Osteocyte (in vitro differentiated cells): Measurements from ENCODE around the gene CACNA1C. TPM values are rescaled to one million over a fixed set of nuclear protein-coding genes. Genes with fewer than 3 reads are reported as not detected.

Experiments used
- DNase-seq: peaks from one replicate; pipeline ENCODE4 v3.0.0; 2021; ENCODE audit warnings: mixed read lengths; ENCODE audit not compliant: unreplicated experiment; ENCODE audit errors: extremely low spot score
- H3K27ac Mint-ChIP-seq: one replicate; pipeline ENCODE4 v1.8.0; 2021; ENCODE audit warnings: mild to moderate bottlenecking, mixed read lengths; ENCODE audit not compliant: unreplicated experiment
- H3K27me3 Mint-ChIP-seq: one replicate; pipeline ENCODE4 v1.8.0; 2021; ENCODE audit warnings: mixed read lengths; ENCODE audit not compliant: unreplicated experiment
- H3K36me3 Mint-ChIP-seq: one replicate; pipeline ENCODE4 v1.8.0; 2021; ENCODE audit warnings: mixed read lengths; ENCODE audit not compliant: unreplicated experiment
- H3K4me1 Mint-ChIP-seq: one replicate; pipeline ENCODE4 v1.8.0; 2021; ENCODE audit warnings: mixed read lengths; ENCODE audit not compliant: unreplicated experiment
- H3K4me3 Mint-ChIP-seq: one replicate; pipeline ENCODE4 v1.8.0; 2021; ENCODE audit warnings: mild to moderate bottlenecking, moderate library complexity, mixed read lengths; ENCODE audit not compliant: unreplicated experiment
- H3K9me3 Mint-ChIP-seq: one replicate; pipeline ENCODE4 v1.8.0; 2021; ENCODE audit warnings: mixed read lengths; ENCODE audit not compliant: unreplicated experiment
- total RNA-seq: library from RNA; stranded (reverse); gene quantifications from 2 replicates; pipeline ENCODE4 v1.2.1, GENCODE V29; 2021
- TF ChIP-seq, protein P1 (sequence below): fragments of 200-600 bp; sonication (generic); IDR thresholded peaks from 2 replicates; pipeline ENCODE4 v1.5.0; 2021; ENCODE audit warnings: antibody characterized with exemption, mild to moderate bottlenecking, moderate library complexity

CACNA1C gene
- total RNA-seq, 1 donor from 2014 or later, result 67.4 TPM

DNA sequence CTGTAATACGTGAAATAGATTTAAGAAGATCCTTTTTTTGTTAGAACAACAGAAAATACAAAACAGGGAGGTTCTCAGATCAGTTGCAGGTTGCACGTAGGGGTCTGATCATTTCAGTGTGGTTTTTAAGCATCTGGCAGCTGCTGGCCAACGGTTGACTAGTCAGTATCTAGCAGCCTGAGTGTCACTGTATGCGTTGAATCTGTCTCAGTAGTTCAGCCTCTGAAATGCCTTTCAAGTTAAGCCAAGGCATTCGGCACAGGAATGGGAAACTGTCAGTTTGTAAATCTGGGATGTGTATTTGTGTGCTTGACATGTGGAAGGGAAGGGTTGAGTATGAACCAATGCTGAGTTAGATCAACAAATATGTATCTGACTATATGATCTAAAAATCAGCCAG is 165.9 kb downstream of the CACNA1C start:
- H3K36me3 Mint-ChIP-seq, result peaks cover 35% of the 10 kb centered on the region
- TF ChIP-seq, protein P1, sequence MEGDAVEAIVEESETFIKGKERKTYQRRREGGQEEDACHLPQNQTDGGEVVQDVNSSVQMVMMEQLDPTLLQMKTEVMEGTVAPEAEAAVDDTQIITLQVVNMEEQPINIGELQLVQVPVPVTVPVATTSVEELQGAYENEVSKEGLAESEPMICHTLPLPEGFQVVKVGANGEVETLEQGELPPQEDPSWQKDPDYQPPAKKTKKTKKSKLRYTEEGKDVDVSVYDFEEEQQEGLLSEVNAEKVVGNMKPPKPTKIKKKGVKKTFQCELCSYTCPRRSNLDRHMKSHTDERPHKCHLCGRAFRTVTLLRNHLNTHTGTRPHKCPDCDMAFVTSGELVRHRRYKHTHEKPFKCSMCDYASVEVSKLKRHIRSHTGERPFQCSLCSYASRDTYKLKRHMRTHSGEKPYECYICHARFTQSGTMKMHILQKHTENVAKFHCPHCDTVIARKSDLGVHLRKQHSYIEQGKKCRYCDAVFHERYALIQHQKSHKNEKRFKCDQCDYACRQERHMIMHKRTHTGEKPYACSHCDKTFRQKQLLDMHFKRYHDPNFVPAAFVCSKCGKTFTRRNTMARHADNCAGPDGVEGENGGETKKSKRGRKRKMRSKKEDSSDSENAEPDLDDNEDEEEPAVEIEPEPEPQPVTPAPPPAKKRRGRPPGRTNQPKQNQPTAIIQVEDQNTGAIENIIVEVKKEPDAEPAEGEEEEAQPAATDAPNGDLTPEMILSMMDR, result no peak
- H3K4me1 Mint-ChIP-seq, result peaks cover 2% of the 10 kb centered on the region
- DNase-seq, result no peak
- H3K4me3 Mint-ChIP-seq, result no peak overlapping the region
- no peaks in the 10 kb centered on the region for H3K9me3 Mint-ChIP-seq
- no peak overlapping the region for H3K27ac Mint-ChIP-seq
- no peaks in the 10 kb centered on the region for H3K27me3 Mint-ChIP-seq

GRCh38 chr12:2221030-2221621 is 168.3 kb downstream of the CACNA1C start:
- H3K9me3 Mint-ChIP-seq, result no peaks in the 10 kb centered on the region
- peak overlapping the region; percentile 27 for H3K27ac Mint-ChIP-seq
- H3K4me3 Mint-ChIP-seq, result no peak overlapping the region
- H3K4me1 Mint-ChIP-seq, result no peaks in the 10 kb centered on the region
- TF ChIP-seq, protein P1, result no peak
- no peak for DNase-seq
- H3K36me3 Mint-ChIP-seq, result peaks cover 22% of the 10 kb centered on the region
- H3K27me3 Mint-ChIP-seq, result no peaks in the 10 kb centered on the region

DNA sequence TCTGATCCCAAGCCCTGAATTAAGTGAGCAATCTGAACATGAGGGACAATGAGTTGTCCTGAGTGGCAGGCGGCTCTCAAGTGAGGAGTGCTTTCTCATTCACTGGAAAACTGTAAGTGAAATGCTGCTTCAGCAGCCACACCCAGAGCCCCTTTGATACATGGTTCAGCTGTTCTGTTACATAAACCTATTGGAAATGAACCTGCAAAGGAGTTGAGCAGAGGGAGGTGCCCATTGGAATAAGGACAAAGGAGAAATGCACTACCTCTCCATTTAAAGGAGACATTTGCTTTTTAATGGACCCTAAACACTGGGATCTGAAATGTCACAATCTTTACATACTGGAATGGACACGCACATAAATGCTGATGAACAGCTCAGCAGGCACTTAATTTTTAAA is 169.9 kb downstream of the CACNA1C start:
- Mint-ChIP-seq H3K4me3 (no peak overlapping the region), H3K9me3 (no peaks in the 10 kb centered on the region), H3K27me3 (no peaks in the 10 kb centered on the region), H3K36me3 (peaks cover 20% of the 10 kb centered on the region), H3K4me1 (no peaks in the 10 kb centered on the region), H3K27ac (no peak overlapping the region)
- no peak for DNase-seq
- TF ChIP-seq, protein P1, result no peak

- Mint-ChIP-seq H3K36me3 (peaks cover 16% of the 10 kb centered on the region), H3K4me3 (no peak overlapping the region), H3K27me3 (no peaks in the 10 kb centered on the region), H3K9me3 (no peaks in the 10 kb centered on the region), H3K4me1 (peaks cover 6% of the 10 kb centered on the region), H3K27ac (no peak overlapping the region)
- TF ChIP-seq, protein P1, result no peak
- no peak for DNase-seq
Measured at GRCh38 chr12:2224961-2225360, 172.2 kb downstream of the CACNA1C start.

DNA sequence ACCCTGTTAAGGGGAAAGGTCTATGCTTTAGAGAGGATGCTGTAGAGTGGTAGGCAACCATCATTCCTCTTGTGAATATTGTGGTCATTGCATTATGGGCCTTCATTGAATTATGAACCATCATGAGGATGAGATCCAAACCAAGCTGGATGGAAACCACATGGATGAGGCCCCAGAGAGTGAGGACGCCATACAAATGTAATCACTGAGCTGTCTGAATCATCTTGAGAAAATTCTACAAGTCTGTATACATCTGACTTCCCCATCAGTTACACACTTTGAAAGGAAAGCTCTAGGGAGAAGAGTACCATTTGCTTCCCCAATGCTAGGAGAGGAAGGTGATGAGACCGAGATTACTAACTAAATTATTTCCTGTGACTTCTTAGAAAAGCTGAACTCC is 172.9 kb downstream of the CACNA1C start:
- H3K27ac Mint-ChIP-seq, result no peak overlapping the region

More for the DNA sequence above, 172.9 kb downstream of the CACNA1C start:
- H3K9me3 Mint-ChIP-seq, result no peaks in the 10 kb centered on the region
- DNase-seq, result no peak
- H3K4me1 Mint-ChIP-seq, result peaks cover 6% of the 10 kb centered on the region
- H3K36me3 Mint-ChIP-seq, result peaks cover 15% of the 10 kb centered on the region
- no peak overlapping the region for H3K4me3 Mint-ChIP-seq
- no peaks in the 10 kb centered on the region for H3K27me3 Mint-ChIP-seq
- TF ChIP-seq, protein P1, result no peak
